ENCODE measurements around the gene MTERF4.

DNA sequence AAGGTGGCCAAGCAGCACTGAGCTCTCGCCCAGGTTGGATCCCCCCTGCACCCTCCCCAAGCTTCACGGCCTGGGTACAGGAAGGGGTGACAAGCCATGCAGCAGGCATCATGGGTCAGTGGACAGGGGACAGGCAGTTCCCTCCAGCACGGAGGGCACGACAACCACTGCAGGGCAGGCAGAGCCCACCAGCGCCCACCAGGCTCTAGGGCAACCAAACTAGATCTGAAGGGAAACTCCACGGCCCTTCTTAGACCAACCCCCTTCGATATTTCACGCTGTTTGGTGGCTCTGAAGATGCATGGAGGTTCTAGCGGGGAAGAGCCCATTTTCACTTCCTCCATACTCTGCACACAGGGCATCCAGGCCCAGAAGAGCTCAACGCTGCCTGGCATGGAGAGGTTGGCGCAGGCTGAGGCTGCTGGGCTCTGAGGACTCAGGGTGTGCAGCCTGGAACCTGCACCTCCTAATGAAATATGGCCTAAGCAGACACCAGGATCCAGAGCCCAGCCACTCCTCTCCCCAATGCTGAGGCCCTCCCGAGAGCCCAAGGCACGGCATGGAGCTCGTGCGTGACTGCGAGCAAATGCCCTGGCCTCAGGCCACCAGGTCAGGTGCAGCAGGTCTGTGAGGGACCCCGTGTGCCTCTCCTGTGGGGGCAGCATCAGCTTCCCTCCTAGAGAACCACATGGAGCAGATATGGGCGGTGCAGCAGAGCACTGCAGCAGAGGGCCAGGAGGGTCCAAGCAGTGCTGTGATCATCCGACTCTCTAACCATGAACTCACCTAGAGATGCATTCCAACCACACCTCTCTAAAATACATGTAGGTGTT is 8.7 kb upstream of the MTERF4 start:
- TF ChIP-seq, protein P1, sequence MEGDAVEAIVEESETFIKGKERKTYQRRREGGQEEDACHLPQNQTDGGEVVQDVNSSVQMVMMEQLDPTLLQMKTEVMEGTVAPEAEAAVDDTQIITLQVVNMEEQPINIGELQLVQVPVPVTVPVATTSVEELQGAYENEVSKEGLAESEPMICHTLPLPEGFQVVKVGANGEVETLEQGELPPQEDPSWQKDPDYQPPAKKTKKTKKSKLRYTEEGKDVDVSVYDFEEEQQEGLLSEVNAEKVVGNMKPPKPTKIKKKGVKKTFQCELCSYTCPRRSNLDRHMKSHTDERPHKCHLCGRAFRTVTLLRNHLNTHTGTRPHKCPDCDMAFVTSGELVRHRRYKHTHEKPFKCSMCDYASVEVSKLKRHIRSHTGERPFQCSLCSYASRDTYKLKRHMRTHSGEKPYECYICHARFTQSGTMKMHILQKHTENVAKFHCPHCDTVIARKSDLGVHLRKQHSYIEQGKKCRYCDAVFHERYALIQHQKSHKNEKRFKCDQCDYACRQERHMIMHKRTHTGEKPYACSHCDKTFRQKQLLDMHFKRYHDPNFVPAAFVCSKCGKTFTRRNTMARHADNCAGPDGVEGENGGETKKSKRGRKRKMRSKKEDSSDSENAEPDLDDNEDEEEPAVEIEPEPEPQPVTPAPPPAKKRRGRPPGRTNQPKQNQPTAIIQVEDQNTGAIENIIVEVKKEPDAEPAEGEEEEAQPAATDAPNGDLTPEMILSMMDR (conservative IDR thresholded peaks at IDR 0.05), result no peak
- no peak for TF ChIP-seq ZFX (IDR thresholded peaks at IDR 0.05)

Data from C4-2B (cell line).